ENCODE data around the gene KCNQ5.

Gene KCNQ5

DNA sequence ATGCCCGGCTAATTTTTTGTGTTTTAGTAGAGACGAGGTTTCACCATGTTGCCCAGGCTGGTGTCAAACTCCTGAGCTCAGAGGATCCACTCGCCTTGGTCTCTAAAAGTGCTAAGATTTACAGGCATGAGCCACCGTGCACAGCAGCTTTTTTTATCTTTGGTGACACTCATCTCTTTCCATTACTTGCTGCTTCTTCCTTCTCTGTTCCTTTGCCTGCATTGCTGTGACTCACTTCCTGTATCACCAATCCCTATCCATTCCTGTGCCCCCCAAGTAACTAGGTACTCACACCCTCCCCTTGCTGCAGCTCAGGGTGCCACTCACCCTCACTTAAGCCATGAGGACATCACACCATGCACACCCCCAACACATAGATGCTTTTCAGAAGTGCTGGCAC lies 578.9 kb downstream of the KCNQ5 start:
- DNase-seq = no peak
- TF ChIP-seq CTCF (IDR thresholded peaks at IDR 0.05; ENCODE audit: low read depth, low read length) = no peak
- Histone ChIP-seq H3K27ac (no peak overlapping the region), H3K36me3 (peaks cover 4% of the 10 kb centered on the region; the same call in 1 of the 2 replicates), H3K27me3 (ENCODE audit: insufficient read depth, low read depth, severe bottlenecking) (no peaks in the 10 kb centered on the region), H3K9me3 (ENCODE audit: severe bottlenecking) (no peaks in the 10 kb centered on the region), H3K4me3 (ENCODE audit: low read depth, low read length) (no peak overlapping the region)

GRCh38 chr6:73203098-73203497 lies 581.2 kb downstream of the KCNQ5 start:
- DNase-seq = no peak
- no peak overlapping the region for H3K27ac ChIP-seq
- no peak for TF ChIP-seq CTCF (IDR thresholded peaks at IDR 0.05; ENCODE audit: low read depth, low read length)
- H3K36me3 ChIP-seq = no peaks in the 10 kb centered on the region
- no peak overlapping the region for H3K4me3 ChIP-seq (ENCODE audit: low read depth, low read length)
- no peaks in the 10 kb centered on the region for H3K9me3 ChIP-seq (ENCODE audit: severe bottlenecking)
- no peaks in the 10 kb centered on the region for H3K27me3 ChIP-seq (ENCODE audit: insufficient read depth, low read depth, severe bottlenecking)

DNA sequence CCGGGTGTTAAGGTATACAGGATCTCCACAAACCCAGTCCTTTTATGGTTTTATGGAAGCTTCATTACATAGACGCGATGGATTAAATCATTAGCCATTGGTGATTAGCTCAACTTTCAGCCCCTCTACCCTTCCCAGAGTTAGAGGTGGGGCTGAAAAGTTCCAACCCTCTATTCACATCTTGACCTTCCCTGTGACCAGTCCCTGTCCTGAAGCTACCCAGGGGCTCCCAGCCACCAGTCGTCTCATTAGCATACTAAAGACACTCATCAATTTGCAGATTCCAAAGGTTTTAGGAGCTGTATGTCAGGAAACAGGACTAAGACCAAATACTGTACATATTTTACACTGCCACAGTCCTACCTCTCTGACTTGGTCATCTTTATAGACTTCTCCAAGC lies 582.4 kb downstream of the KCNQ5 start:
- Histone ChIP-seq H3K36me3 (no peaks in the 10 kb centered on the region), H3K27me3 (ENCODE audit: insufficient read depth, low read depth, severe bottlenecking) (no peaks in the 10 kb centered on the region), H3K4me3 (ENCODE audit: low read depth, low read length) (no peak overlapping the region), H3K9me3 (ENCODE audit: severe bottlenecking) (no peaks in the 10 kb centered on the region), H3K27ac (no peak overlapping the region)
- no peak for DNase-seq
- no peak for TF ChIP-seq CTCF (IDR thresholded peaks at IDR 0.05; ENCODE audit: low read depth, low read length)

DNA sequence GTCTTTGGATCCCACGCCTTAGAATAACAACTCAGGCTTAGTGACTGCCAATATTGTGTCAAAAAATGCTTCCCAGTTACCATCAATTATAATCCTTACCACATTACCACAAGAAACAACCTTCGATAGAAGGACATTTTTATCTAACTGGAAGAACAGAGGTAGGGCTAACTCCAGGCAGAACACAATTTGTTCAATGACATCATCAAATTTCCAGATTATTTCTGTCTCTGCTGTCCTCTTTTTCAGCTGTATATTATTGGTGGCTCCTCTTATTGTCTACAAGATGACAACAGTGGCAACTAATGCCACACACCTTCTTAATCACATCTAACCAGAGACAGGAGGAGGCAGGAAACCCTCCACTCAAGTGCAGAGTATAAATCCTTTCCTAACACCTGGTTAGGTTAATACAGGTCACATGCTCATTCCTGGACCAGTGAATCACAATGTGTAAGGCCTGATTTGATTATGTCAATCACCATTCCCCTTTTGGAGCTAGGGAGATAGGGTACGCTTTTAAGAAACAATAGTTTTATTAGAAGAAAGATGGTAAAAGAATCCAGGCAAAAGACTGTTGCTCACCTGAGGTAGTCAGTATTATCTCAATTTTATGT lies 585.5 kb downstream of the KCNQ5 start:
- Histone ChIP-seq H3K27ac (no peak overlapping the region), H3K27me3 (ENCODE audit: insufficient read depth, low read depth, severe bottlenecking) (no peaks in the 10 kb centered on the region), H3K9me3 (ENCODE audit: severe bottlenecking) (no peaks in the 10 kb centered on the region), H3K36me3 (no peaks in the 10 kb centered on the region), H3K4me3 (ENCODE audit: low read depth, low read length) (no peak overlapping the region)
- no peak for DNase-seq
- no peak for TF ChIP-seq CTCF (IDR thresholded peaks at IDR 0.05; ENCODE audit: low read depth, low read length)

GRCh38 chr6:73209117-73209516 lies 587.3 kb downstream of the KCNQ5 start:
- no peak for TF ChIP-seq CTCF (IDR thresholded peaks at IDR 0.05; ENCODE audit: low read depth, low read length)
- H3K9me3 ChIP-seq (ENCODE audit: severe bottlenecking) = no peaks in the 10 kb centered on the region
- no peak overlapping the region for H3K27ac ChIP-seq
- no peaks in the 10 kb centered on the region for H3K27me3 ChIP-seq (ENCODE audit: insufficient read depth, low read depth, severe bottlenecking)
- H3K36me3 ChIP-seq = no peaks in the 10 kb centered on the region
- H3K4me3 ChIP-seq (ENCODE audit: low read depth, low read length) = no peak overlapping the region
- no peak for DNase-seq

- no peak overlapping the region for H3K4me3 ChIP-seq (ENCODE audit: low read depth, low read length)
- H3K27ac ChIP-seq = no peak overlapping the region
- no peak for TF ChIP-seq CTCF (IDR thresholded peaks at IDR 0.05; ENCODE audit: low read depth, low read length)
- no peaks in the 10 kb centered on the region for H3K36me3 ChIP-seq
- DNase-seq = no peak
- no peaks in the 10 kb centered on the region for H3K9me3 ChIP-seq (ENCODE audit: severe bottlenecking)
- no peaks in the 10 kb centered on the region for H3K27me3 ChIP-seq (ENCODE audit: insufficient read depth, low read depth, severe bottlenecking)
Measured at GRCh38 chr6:73216859-73217258, 595.0 kb downstream of the KCNQ5 start.
